HEK293T (cell line): Measurements from ENCODE around the gene MARCHF9.

Experiments used
- CTCF ChIA-PET: fragments of 350-600 bp; formaldehyde crosslinking; extraction: SDS; loops from one replicate; lab custom pipeline; 2021; ENCODE audit warnings: antibody characterized with exemption, inconsistent platforms; lab: Yijun Ruan, JAX
- POLR2A ChIA-PET: fragments of 350-600 bp; formaldehyde crosslinking; extraction: SDS; loops from one replicate; lab custom pipeline; 2020; ENCODE audit warnings: antibody characterized with exemption, inconsistent platforms; lab: Yijun Ruan, JAX
- DNase-seq: peaks from one replicate; pipeline ENCODE4 v3.0.0; 2012; ENCODE audit warnings: mixed read lengths; ENCODE audit errors: extremely low spot score
- ARNT ChIP-seq: fragments of 450-650 bp; IDR thresholded peaks from 2 replicates; pipeline ENCODE4 v1.6.1; 2017; ENCODE audit warnings: mild to moderate bottlenecking
- BHLHE40 ChIP-seq: fragments of 450-650 bp; IDR thresholded peaks from 2 replicates; pipeline ENCODE4 v1.6.1; 2016; ENCODE audit warnings: mild to moderate bottlenecking, moderate library complexity, borderline replicate concordance
- CTBP1 ChIP-seq: fragments of 450-650 bp; IDR thresholded peaks from 2 replicates; pipeline ENCODE4 v1.6.1; 2016; ENCODE audit warnings: borderline replicate concordance
- ELF4 ChIP-seq: fragments of 450-650 bp; IDR thresholded peaks from 2 replicates; pipeline ENCODE4 v1.6.1; 2017; ENCODE audit warnings: antibody characterized with exemption
- FOXA1 ChIP-seq: fragments of 450-650 bp; IDR thresholded peaks from 2 replicates; pipeline ENCODE4 v1.6.1; 2016; ENCODE audit warnings: mild to moderate bottlenecking
- FOXK2 ChIP-seq: fragments of 450-650 bp; IDR thresholded peaks from 2 replicates; pipeline ENCODE4 v1.6.1; 2016; ENCODE audit warnings: mild to moderate bottlenecking
- FOXM1 ChIP-seq: fragments of 450-650 bp; IDR thresholded peaks from 2 replicates; pipeline ENCODE4 v1.6.1; 2017; ENCODE audit warnings: mild to moderate bottlenecking, borderline replicate concordance
- HDGF ChIP-seq: fragments of 450-650 bp; IDR thresholded peaks from 2 replicates; pipeline ENCODE4 v1.6.1; 2017; ENCODE audit warnings: antibody characterized with exemption, borderline replicate concordance
- L3MBTL2 ChIP-seq: fragments of 450-650 bp; conservative IDR thresholded peaks from 2 replicates; pipeline ENCODE4 v1.6.1; 2016; ENCODE audit warnings: mild to moderate bottlenecking
- LEF1 ChIP-seq: fragments of 450-650 bp; IDR thresholded peaks from 2 replicates; pipeline ENCODE4 v1.6.1; 2017; ENCODE audit warnings: mild to moderate bottlenecking, borderline replicate concordance
- NFRKB ChIP-seq: fragments of 450-650 bp; IDR thresholded peaks from 2 replicates; pipeline ENCODE4 v1.6.1; 2016; ENCODE audit warnings: mild to moderate bottlenecking, moderate library complexity
- PKNOX1 ChIP-seq: fragments of 450-650 bp; IDR thresholded peaks from 2 replicates; pipeline ENCODE4 v1.6.1; 2016
- SP1 ChIP-seq: fragments of 450-650 bp; IDR thresholded peaks from 2 replicates; pipeline ENCODE4 v1.6.1; 2017
- SUZ12 ChIP-seq: fragments of 450-650 bp; IDR thresholded peaks from 2 replicates; pipeline ENCODE4 v1.6.1; 2016; ENCODE audit warnings: mild to moderate bottlenecking
- TARDBP ChIP-seq: fragments of 450-650 bp; IDR thresholded peaks from 2 replicates; pipeline ENCODE4 v1.6.1; 2016
- ZNF384 ChIP-seq: fragments of 450-650 bp; IDR thresholded peaks from 2 replicates; pipeline ENCODE4 v1.6.1; 2016

Gene MARCHF9

GRCh38 chr12:57740656-57741412, 14.1 kb upstream of the MARCHF9 start:
- CTCF ChIA-PET: no interaction called here
- POLR2A ChIA-PET: interaction anchor here (0.7 to 1.3 kb wide), 4 partner anchors 9 to 31 kb away, joined by 3 to 7 read pairs (median 4); partner anchors contain the start of genes CDK4, EEF1AKMT3 and METTL1
- TF ChIP-seq SP1: no peak
- no peak for TF ChIP-seq ZNF384
- TF ChIP-seq HDGF: no peak
- TF ChIP-seq L3MBTL2: no peak
- TF ChIP-seq PKNOX1: no peak
- TF ChIP-seq BHLHE40: no peak
- no peak for TF ChIP-seq FOXM1
- TF ChIP-seq ARNT: no peak
- no peak for TF ChIP-seq FOXK2
- no peak for TF ChIP-seq TARDBP
- no peak for TF ChIP-seq ELF4
- DNase-seq: no peak

DNA sequence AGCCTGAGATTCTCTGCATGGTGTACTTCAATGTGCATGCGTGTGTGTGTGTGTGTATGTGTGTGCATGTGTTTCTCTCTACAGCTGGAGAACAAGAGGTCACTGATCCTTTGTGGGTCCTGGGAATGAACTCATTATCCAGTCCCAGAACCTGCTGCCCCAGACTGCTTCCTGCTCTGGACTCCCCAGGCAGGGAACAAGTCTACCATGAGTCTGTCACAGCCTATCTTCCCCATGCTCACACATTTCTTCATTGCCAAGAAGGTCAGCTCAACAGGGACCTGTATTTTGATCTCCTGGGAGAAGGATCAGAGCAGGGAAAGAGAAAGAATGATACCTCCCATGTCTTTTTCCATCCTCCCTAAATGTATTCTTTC, 13.5 kb upstream of the MARCHF9 start:
- TF ChIP-seq TARDBP: no peak
- ChIA-PET CTCF (interaction anchor here (0.9 to 1.4 kb wide), 2 partner anchors 15 kb away, joined by 3 to 5 read pairs; no protein-coding TSS in a partner anchor), POLR2A (interaction anchor here (0.8 to 1.4 kb wide), 4 partner anchors 8 to 15 kb away, joined by 3 to 7 read pairs (median 4); partner anchors contain the start of gene CDK4)
- no peak for DNase-seq

- DNase-seq: no peak
- TF ChIP-seq ARNT (no peak), TARDBP (no peak), BHLHE40 (no peak), SP1 (no peak), HDGF (no peak), FOXA1 (no peak), ELF4 (no peak), SUZ12 (no peak), ZNF384 (no peak), PKNOX1 (no peak), LEF1 (no peak), NFRKB (no peak), CTBP1 (no peak), FOXK2 (no peak), L3MBTL2 (no peak), FOXM1 (no peak)
- POLR2A ChIA-PET: interaction anchor here (0.8 to 1.4 kb wide), 2 partner anchors 9 to 10 kb away, joined by 3 to 4 read pairs; partner anchors contain the start of gene CDK4
- CTCF ChIA-PET: interaction anchor here (0.9 to 1.4 kb wide), 2 partner anchors 15 to 16 kb away, joined by 3 to 5 read pairs; no protein-coding TSS in a partner anchor
Measured at GRCh38 chr12:57741844-57742738, 12.8 kb upstream of the MARCHF9 start.

- no peak for TF ChIP-seq BHLHE40
- TF ChIP-seq PKNOX1: no peak
- TF ChIP-seq TARDBP: no peak
- TF ChIP-seq LEF1: no peak
- ChIA-PET POLR2A (interaction anchor here (0.9 to 3.0 kb wide), 9 partner anchors 10 to 197 kb away, joined by 4 to 42 read pairs (median 5); partner anchors contain the start of genes CYP27B1, DCTN2 and MARCHF9), CTCF (no interaction called here)
- no peak for DNase-seq
Measured at GRCh38 chr12:57743769-57744168, 11.1 kb upstream of the MARCHF9 start.

DNA sequence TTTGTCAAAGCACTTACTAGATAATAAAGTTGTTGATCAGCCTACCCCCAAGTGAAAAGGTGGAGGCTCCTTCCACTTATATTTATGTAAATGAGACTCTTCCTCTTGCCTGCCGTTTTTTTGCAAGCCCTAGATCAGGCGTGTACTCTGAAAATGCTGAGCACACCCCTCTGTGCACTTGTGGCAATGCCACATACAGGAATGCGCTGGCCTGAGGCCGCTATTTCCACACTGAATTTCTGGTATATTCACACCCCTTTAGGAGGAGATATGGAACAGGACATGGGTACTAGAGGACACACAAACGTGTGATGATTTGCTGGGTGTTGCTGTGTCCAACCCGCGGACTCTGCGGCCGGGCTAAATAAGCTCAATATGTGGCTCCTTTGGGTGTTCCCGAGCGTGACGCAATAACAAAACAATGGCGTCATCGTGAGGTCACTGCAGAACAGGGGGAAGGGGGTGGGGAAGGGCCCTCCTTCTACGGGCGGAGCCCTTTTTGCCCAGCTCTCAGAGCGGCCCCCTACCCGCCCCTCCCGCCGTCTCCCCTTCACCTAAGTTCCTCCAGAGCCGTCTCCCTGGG, 10.6 kb upstream of the MARCHF9 start:
- TF ChIP-seq NFRKB (no peak), CTBP1 (peak; percentile 10; the same call in 1 of the 2 replicates), TARDBP (peak; percentile 84)
- POLR2A ChIA-PET: interaction anchor here (0.8 to 3.0 kb wide), 18 partner anchors 10 to 285 kb away, joined by 3 to 42 read pairs (median 5); partner anchors contain the start of genes CYP27B1, DCTN2, DDIT3 and EEF1AKMT3
- DNase-seq: peak; percentile 74
- CTCF ChIA-PET: interaction anchor here (1.0 to 1.1 kb wide), 2 partner anchors 13 to 161 kb away, joined by 4 to 5 read pairs; no protein-coding TSS in a partner anchor
